NB4 (cell line): ENCODE results near the gene BICDL2.
A peak's percentile ranks its signal among the peaks of the same experiment; 100 is the strongest.

Experiments used
- DNase-seq: peaks from one replicate; pipeline ENCODE4 v3.0.0; 2010; ENCODE audit warnings: low read depth
- H3K4me3 ChIP-seq: one replicate; pipeline ENCODE4 v1.5.1; 2011; ENCODE audit warnings: mild to moderate bottlenecking, low read depth, low read length, moderate library complexity
- CTCF ChIP-seq: IDR thresholded peaks from one replicate; pipeline ENCODE4 v1.5.1; 2012; ENCODE audit warnings: low read depth, low read length
- MYC ChIP-seq: IDR thresholded peaks from 2 replicates; pipeline ENCODE4 v1.6.1; 2011; ENCODE audit warnings: low read depth, low read length
- POLR2A ChIP-seq: IDR thresholded peaks from 2 replicates; pipeline ENCODE4 v1.6.1; 2011; ENCODE audit warnings: mild to moderate bottlenecking; ENCODE audit not compliant: insufficient read length; ENCODE audit errors: extremely low read depth
- TF ChIP-seq, protein P1 (sequence below): IDR thresholded peaks from 2 replicates; pipeline ENCODE4 v1.6.1; 2011; ENCODE audit warnings: low read depth, low read length

Gene BICDL2

GRCh38 chr16:3051494-3051893 lies 14.8 kb upstream of the BICDL2 start:
- H3K4me3 ChIP-seq: no peak overlapping the region
- TF ChIP-seq POLR2A (no peak), CTCF (no peak), MYC (no peak)
- TF ChIP-seq, protein P1, sequence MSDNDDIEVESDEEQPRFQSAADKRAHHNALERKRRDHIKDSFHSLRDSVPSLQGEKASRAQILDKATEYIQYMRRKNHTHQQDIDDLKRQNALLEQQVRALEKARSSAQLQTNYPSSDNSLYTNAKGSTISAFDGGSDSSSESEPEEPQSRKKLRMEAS: no peak
- DNase-seq: peak; percentile 63

DNA sequence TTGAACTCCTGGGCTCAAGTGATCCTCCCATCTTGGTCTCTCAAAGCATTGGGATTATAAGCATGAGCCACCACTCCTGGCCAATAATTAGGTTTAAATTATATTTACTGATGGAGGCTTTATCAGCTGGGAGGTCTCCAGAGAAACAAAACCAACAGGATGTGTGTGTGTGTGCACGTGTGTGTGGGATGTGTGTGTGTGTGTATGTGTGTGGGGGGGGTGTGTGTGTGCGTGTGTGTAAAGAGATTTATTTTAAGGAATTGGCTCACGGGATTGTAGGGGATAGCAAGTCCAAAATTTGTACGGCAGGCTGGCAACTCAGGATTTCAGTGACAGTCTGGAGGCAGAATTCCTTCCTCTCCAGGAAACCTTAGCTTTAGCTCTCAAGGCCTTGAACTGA lies 14.3 kb upstream of the BICDL2 start:
- no peak overlapping the region for H3K4me3 ChIP-seq
- DNase-seq: no peak
- TF ChIP-seq POLR2A (no peak), MYC (no peak)
- TF ChIP-seq, protein P1: no peak

DNA sequence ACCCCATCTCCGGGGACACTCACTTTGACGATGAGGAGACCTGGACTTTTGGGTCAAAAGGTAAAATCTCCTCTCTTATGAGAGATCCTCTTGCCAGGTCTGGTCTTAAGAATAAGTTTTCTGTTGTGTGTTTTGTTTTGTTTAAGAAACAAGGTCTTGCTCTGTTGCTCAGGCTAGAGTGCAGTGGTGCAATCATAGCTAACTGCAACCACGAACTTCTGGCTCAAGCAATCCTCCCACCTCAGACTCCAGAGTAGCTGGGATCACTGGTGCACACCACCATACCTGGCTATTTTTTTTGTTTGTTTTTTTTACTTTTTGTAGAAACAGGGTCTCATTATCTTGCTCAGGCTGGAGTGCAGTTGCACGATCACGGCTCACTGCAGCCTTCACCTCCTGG lies 13.7 kb upstream of the BICDL2 start:
- DNase-seq: peak; percentile 63
- H3K4me3 ChIP-seq: no peak overlapping the region
- no peak for TF ChIP-seq MYC
- TF ChIP-seq, protein P1: no peak

GRCh38 chr16:3049921-3050481 lies 13.3 kb upstream of the BICDL2 start:
- TF ChIP-seq, protein P1: no peak
- TF ChIP-seq POLR2A: no peak
- H3K4me3 ChIP-seq: no peak overlapping the region
- DNase-seq: no peak

DNA sequence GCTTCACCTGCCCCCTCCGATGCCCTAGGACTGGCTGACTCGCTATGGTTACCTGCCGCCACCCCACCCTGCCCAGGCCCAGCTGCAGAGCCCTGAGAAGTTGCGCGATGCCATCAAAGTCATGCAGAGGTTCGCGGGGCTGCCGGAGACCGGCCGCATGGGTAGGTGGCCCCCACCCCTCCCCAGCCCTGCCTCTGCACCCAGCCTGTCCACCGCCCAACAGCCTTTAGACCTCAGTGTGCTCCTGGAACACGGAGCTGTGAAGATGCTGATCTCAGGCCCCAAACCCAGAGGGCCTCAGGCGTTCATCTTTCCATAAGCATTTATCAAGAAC lies 10.6 kb upstream of the BICDL2 start:
- DNase-seq: no peak
- no peak for TF ChIP-seq CTCF
- peak overlapping the region; percentile 44 for H3K4me3 ChIP-seq

DNA sequence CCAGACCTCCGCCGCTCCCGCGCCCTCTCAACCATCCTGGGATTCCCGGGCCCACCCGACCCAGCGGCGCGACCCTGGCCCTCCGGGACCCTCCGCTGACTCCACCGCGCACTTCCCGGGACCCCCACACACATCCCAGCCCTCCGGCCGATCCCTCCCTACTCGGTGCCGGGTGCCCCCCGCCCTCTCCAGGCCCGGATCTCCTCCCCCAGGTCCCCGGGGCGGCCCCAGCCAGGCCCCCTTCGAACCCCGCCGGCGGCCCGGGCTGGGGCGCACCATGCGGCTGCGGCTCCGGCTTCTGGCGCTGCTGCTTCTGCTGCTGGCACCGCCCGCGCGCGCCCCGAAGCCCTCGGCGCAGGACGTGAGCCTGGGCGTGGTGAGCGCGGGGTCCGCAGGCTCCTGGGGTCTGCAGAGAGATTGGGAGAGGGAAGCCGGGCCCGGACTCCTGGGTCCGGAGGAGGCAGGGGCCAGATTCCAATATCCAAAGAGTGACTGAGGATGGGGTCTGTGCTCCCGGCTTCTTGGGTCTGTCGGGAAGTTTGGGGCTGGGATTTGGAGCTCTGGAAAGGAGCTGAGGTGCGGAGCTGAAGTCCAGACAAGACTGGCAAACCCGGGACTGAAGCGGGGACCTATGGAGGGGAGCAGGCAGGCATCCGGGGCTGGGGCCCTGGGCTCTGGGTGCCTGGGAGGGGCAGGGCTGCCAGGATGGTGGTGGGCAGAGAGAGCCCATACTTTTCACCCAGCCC lies 10.1 kb upstream of the BICDL2 start:
- no peak for TF ChIP-seq CTCF
- TF ChIP-seq MYC: no peak
- TF ChIP-seq POLR2A: no peak
- TF ChIP-seq, protein P1: no peak
- peak overlapping the region; percentile 44 for H3K4me3 ChIP-seq
- DNase-seq: peak; percentile 55

DNA sequence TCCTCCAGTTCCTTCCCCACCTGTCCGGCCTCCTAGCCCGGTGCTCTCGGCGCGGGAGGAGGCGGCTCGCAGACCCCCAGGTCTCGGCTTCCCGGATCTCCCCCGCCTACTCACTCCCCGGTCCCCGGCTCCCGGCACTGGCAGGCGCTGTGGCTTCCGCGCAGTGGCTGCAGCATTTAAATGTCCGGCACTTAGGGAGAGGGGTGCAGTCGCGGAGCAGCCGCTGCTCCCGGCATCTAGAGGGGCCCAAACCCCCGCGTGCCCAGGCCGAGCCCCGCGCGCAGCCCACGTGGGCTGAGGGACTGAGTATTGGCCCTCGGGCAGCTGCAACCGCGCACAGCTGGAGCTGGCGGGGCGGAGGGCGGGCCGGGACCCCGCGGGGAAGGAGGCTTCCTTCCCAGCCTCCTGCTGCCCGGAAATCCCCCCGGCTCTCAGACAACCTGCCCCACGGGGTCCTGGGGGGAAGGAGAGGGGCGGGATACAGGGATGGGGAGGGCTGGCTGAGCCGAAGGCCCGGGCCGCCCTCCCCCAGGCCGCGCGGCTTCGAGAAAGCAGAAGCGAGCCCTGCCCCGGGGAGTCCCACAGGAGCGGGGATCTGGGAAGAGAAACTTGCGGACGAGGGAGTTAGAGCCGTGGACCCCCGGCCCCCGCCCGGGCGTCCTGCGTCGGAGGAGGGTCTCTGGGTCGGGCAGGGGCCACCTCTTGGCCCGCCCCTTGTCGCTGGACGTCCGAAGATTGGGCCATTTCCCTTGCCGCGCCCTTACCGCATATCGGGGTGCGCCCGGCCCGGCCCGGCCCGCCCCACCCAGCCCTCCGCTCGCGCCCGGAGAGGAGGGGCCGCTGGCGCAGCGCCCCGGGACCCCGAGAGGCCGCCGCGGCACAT lies 9.3 kb upstream of the BICDL2 start, which contains the start of gene MMP25:
Gene MMP25, plus strand, starts transcription at position 804 of the 883 bp plus-strand sequence. CDS start 357 bp downstream, outside the sequence.
- peak within 1 kb of the TSS; percentile 58 for H3K4me3 ChIP-seq
- TF ChIP-seq, protein P1: 0 out of 2 replicates have a peak, but pooled peaks have one; percentile 32
- TF ChIP-seq POLR2A (no peak), CTCF (no peak)
- DNase-seq: peak; percentile 83
